Body of pancreas (tissue), 4 donors: ENCODE measurements around the gene ARHGEF11. TPM values are rescaled to one million over a fixed set of nuclear protein-coding genes. Genes with fewer than 3 reads are reported as not detected.

Source experiments
- ATAC-seq: fragments of 150-250 bp; one replicate; pipeline ENCODE4 v1.9.1; 2016
- DNase-seq, 4 donors: peaks; one replicate each; pipeline ENCODE4 v3.0.0-alpha.2; 2019
- H3K27ac ChIP-seq, 4 donors: fragments of 200-600 bp; sonication (generic); 1 replicate in 3 of 4; 2 replicates in 1 of 4; pipeline versions ENCODE4 v1.5.1 to v1.6.1; 2016 to 2019; ENCODE audit warnings: mild to moderate bottlenecking in 1 of 4, mixed read lengths in 1 of 4, moderate library complexity in 1 of 4
- H3K27me3 ChIP-seq, 2 donors: fragments of 200-600 bp; sonication (generic); one replicate each; pipeline ENCODE4 v1.6.0; 2016; ENCODE audit warnings: mild to moderate bottlenecking in 1 of 2
- H3K36me3 ChIP-seq, 2 donors: fragments of 200-600 bp; sonication (generic); replicated peaks in 1 of 2; 2 replicates each; pipeline ENCODE4 v1.5.1; 2016; ENCODE audit warnings: low read depth in 2 of 2; ENCODE audit not compliant: insufficient read depth in 1 of 2
- H3K4me1 ChIP-seq: fragments of 200-600 bp; sonication (generic); one replicate; pipeline ENCODE4 v1.6.0; 2016
- H3K4me3 ChIP-seq, 2 donors: fragments of 200-600 bp; sonication (generic); 1 replicate in 1 of 2; 2 replicates in 1 of 2; pipeline ENCODE4 v1.5.1; 2016 to 2019
- H3K9me3 ChIP-seq, 3 donors: fragments of 200-600 bp; sonication (generic); 1 replicate in 2 of 3; 2 replicates in 1 of 3; pipeline ENCODE4 v1.5.1; 2016
- POLR2A ChIP-seq, 3 donors: fragments of 450-650 bp; IDR thresholded peaks; one replicate each; pipeline ENCODE4 v1.6.1; 2016; ENCODE audit warnings: antibody characterized with exemption in 3 of 3, mild to moderate bottlenecking in 2 of 3
- whole genome bisulfite sequencing, 2 donors: methylation state at CpG; one replicate each; pipeline ENCODE4 v1.1.5; 2017; 5-methylcytosine and 5-hydroxymethylcytosine counted together
- intact Hi-C: fragments of 100-400 bp; cut with DNase I; formaldehyde crosslinking; loops from one replicate; pipeline ENCODE4 v1.15.1; 2023
- total RNA-seq, 2 donors: library from RNA; depleted of rRNA; stranded (reverse); fragments of >200 nt; gene quantifications; one replicate each; pipeline ENCODE4 v1.1.0, GENCODE V29; 2016
- TF ChIP-seq, protein P1 (sequence below), 7 experiments: fragments of 450-650 bp in 4 of 7; fragments of 200-600 bp in 3 of 7; sonication (generic) in 3 of 7; IDR thresholded peaks; one replicate each; pipeline ENCODE4 v1.5.1; 2016 to 2019; ENCODE audit warnings: antibody characterized with exemption in 7 of 7

The ARHGEF11 gene
- total RNA-seq, 2 donors from 2014 or later: 17.9 to 29.7 TPM

DNA sequence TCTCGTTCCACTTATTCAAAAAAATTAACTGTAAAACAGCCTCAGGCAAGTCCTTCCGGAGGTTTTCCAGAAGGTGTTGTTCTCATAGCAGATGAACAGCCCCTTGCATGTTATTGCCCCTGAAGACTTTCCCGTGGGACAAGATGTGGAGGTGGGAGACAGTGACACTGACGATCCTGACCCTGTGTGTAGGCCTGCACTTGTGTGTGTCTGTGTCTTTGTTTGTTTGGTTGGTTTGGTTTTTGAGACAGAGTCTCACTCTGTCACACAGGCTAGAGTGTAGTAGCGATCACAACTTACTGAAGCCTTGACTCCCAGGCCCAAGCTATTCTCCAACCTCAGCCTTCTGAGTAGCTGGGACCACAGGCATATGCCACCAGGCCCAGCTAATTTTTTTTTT is 41.5 kb upstream of the ARHGEF11 start:
- ATAC-seq: no peak
- intact Hi-C loops: no loop called here
- no peak overlapping the region for H3K4me3 ChIP-seq

DNA sequence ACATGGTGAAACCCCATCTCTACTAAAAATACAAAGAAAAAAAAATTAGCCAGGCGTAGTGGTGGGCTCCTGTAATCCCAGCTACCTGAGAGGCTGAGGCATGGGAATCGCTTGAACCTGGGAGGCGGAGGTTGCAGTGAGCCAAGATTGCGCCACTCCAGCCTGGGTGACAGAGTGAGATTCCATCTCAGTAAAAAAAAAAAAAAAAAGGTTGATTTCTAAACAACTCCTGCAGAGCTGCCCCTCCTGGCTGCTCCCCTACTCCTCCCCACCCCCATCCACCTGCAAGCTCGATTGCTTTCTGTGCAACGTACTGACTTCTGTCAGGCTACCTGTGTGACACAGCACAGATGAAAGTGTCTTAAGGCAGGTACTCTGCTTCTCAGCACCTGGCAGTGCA is 40.8 kb upstream of the ARHGEF11 start:
- WGBS, 2 donors: 72 to 83% methylated on average over 6 of the region's 6 CpGs
- Histone ChIP-seq H3K4me1 (no peaks in the 10 kb centered on the region), H3K9me3 (no peaks in the 10 kb centered on the region), H3K36me3 (no peaks in the 10 kb centered on the region), H3K4me3 (no peak overlapping the region), H3K27ac (no peak overlapping the region), H3K27me3 (no peaks in the 10 kb centered on the region)
- TF ChIP-seq, protein P1, sequence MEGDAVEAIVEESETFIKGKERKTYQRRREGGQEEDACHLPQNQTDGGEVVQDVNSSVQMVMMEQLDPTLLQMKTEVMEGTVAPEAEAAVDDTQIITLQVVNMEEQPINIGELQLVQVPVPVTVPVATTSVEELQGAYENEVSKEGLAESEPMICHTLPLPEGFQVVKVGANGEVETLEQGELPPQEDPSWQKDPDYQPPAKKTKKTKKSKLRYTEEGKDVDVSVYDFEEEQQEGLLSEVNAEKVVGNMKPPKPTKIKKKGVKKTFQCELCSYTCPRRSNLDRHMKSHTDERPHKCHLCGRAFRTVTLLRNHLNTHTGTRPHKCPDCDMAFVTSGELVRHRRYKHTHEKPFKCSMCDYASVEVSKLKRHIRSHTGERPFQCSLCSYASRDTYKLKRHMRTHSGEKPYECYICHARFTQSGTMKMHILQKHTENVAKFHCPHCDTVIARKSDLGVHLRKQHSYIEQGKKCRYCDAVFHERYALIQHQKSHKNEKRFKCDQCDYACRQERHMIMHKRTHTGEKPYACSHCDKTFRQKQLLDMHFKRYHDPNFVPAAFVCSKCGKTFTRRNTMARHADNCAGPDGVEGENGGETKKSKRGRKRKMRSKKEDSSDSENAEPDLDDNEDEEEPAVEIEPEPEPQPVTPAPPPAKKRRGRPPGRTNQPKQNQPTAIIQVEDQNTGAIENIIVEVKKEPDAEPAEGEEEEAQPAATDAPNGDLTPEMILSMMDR (IDR thresholded peaks at IDR 0.05): no peak
- TF ChIP-seq POLR2A (IDR thresholded peaks at IDR 0.05): no peak
- DNase-seq (no peak), ATAC-seq (no peak)
- intact Hi-C loops: no loop called here

More for the DNA sequence above, 41.5 kb upstream of the ARHGEF11 start:
- WGBS, 2 donors: 80 to 81% methylated on average over 5 of the region's 5 CpGs
- H3K9me3 ChIP-seq: no peaks in the 10 kb centered on the region
- H3K36me3 ChIP-seq: no peaks in the 10 kb centered on the region
- TF ChIP-seq POLR2A (IDR thresholded peaks at IDR 0.05): no peak
- TF ChIP-seq, protein P1 (IDR thresholded peaks at IDR 0.05): no peak
- no peaks in the 10 kb centered on the region for H3K4me1 ChIP-seq
- DNase-seq: no peak
- no peak overlapping the region for H3K27ac ChIP-seq
- H3K27me3 ChIP-seq: no peaks in the 10 kb centered on the region

DNA sequence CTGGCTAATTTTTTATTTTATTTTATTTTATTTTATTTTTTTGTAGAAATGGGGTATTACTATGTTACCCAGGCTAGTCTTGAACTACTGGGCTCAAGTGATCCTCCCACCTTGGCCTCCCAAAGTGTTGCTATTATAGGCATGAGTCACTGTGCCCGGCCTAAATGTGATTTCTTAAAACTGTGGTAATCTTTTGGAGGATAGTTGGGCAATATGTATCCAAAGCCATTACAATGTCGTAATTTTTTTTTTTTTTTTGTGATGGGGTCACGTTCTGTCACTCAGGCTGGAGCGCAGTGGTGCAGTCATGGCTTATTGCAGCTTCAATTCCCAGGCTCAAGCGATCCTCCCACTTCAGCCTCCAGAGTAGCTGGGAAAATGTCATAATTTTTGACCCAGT is 39.9 kb upstream of the ARHGEF11 start:
- WGBS, 2 donors: 69 to 92% methylated on average over 5 of the region's 5 CpGs
- Histone ChIP-seq H3K36me3 (no peaks in the 10 kb centered on the region), H3K4me1 (no peaks in the 10 kb centered on the region), H3K4me3 (no peak overlapping the region), H3K27me3 (no peaks in the 10 kb centered on the region), H3K9me3 (no peaks in the 10 kb centered on the region), H3K27ac (no peak overlapping the region)
- TF ChIP-seq, protein P1 (IDR thresholded peaks at IDR 0.05): no peak
- no peak for TF ChIP-seq POLR2A (IDR thresholded peaks at IDR 0.05)
- intact Hi-C loops: no loop called here
- ATAC-seq (no peak), DNase-seq (no peak)

DNA sequence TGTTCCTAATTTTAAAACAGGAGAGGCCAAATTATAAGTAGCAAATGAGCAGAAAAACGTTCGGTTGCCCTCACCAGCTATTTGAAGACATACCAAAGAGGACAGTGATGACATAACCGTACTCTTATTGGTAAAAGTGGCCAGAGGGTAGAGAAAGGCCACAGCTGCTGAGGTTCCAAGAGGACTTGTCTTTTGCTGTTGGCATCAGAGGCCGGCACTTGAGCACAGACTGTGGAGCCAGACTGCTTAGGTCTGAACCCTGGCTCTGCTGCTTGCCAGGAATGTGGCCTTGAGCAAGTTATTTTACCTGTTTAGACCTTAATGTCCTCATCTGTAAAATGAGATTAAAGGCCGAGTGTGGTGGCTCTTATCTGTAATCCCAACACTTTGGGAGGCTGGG is 39.2 kb upstream of the ARHGEF11 start:
- Histone ChIP-seq H3K36me3 (no peaks in the 10 kb centered on the region), H3K9me3 (no peaks in the 10 kb centered on the region), H3K4me3 (no peak overlapping the region), H3K4me1 (no peaks in the 10 kb centered on the region), H3K27ac (no peak overlapping the region), H3K27me3 (no peaks in the 10 kb centered on the region)
- WGBS, 2 donors: 45 to 48% methylated on average over 5 of the region's 5 CpGs
- ATAC-seq: no peak
- intact Hi-C loops: no loop called here
- TF ChIP-seq, protein P1 (IDR thresholded peaks at IDR 0.05): no peak
- no peak for TF ChIP-seq POLR2A (IDR thresholded peaks at IDR 0.05)
- DNase-seq: peak in 1 of 4 donors; percentile 13

DNA sequence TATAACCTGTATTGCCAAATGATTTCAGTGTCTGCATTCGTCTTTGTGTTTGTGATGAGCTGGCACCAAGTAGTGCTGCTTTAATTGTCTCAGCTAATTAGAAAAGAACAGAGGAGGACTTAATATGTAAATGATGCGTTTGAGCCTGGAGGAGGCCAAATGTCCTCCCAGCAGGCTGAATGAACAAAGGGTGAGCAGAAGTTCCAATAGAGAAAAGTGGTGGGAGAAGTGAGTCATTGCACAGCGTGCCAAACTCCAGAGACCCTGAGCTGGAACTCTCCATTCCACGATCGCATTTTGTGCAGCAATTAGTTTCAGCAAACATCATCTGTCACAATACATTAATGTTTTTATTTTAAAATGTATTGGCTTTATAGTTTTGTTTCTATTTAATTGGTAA is 36.2 kb upstream of the ARHGEF11 start:
- no peaks in the 10 kb centered on the region for H3K27me3 ChIP-seq
- intact Hi-C loops: no loop called here
- 71 to 81% methylated on average over 5 of the region's 5 CpGs for WGBS, 2 donors
- no peaks in the 10 kb centered on the region for H3K36me3 ChIP-seq
- no peaks in the 10 kb centered on the region for H3K4me1 ChIP-seq
- TF ChIP-seq, protein P1 (IDR thresholded peaks at IDR 0.05): no peak
- no peak for TF ChIP-seq POLR2A (IDR thresholded peaks at IDR 0.05)
- DNase-seq (no peak), ATAC-seq (no peak)
- H3K27ac ChIP-seq: no peak overlapping the region
- H3K9me3 ChIP-seq: no peaks in the 10 kb centered on the region
- H3K4me3 ChIP-seq: no peak overlapping the region
